CD4-positive, alpha-beta memory T cell (primary cell): ENCODE data around the gene TTC7B. TPM values are rescaled to one million over a fixed set of nuclear protein-coding genes. Genes with fewer than 3 reads are reported as not detected.
"Not testable (repeated sequence)": the region's sequence is repeated elsewhere in the genome, so short reads cannot be mapped to it uniquely, and the experiment has no call there.

ENCODE experiments used
- CTCF ChIA-PET: fragments of 350-600 bp; sonication (Branson Sonifier 250); formaldehyde crosslinking; loops from one replicate; lab custom pipeline; 2021; ENCODE audit warnings: inconsistent platforms; ENCODE audit not compliant: partially characterized antibody; lab: Charles Lee
- POLR2A ChIA-PET: fragments of 350-600 bp; sonication (Branson Sonifier 250); formaldehyde crosslinking; loops from one replicate; lab custom pipeline; 2021; ENCODE audit not compliant: partially characterized antibody; lab: Charles Lee
- DNase-seq, 5 donors: peaks; one replicate each; pipeline versions ENCODE4 v3.0.0 to v3.0.0-alpha.2; 2020 to 2022; ENCODE audit warnings: mixed read lengths in 1 of 5
- H3K27ac ChIP-seq: one replicate; pipeline ENCODE4 v1.7.0; 2013; ENCODE audit warnings: low read depth, low read length
- H3K27me3 ChIP-seq: 2 replicates; pipeline ENCODE4 v1.7.0; 2013; ENCODE audit warnings: mild to moderate bottlenecking, low read length, moderate library complexity; ENCODE audit not compliant: insufficient read depth
- H3K36me3 ChIP-seq: 2 replicates; pipeline ENCODE4 v1.7.0; 2013; ENCODE audit warnings: mild to moderate bottlenecking, low read length, moderate library complexity; ENCODE audit not compliant: insufficient read depth
- H3K4me1 ChIP-seq: 2 replicates; pipeline ENCODE4 v1.7.0; 2013; ENCODE audit warnings: mild to moderate bottlenecking, low read length, moderate library complexity; ENCODE audit not compliant: insufficient read depth
- H3K4me3 ChIP-seq, 2 donors: one replicate each; pipeline ENCODE4 v1.7.0; 2013; ENCODE audit warnings: low read length in 2 of 2, mild to moderate bottlenecking in 1 of 2
- H3K9me3 ChIP-seq, 2 donors: one replicate each; pipeline ENCODE4 v1.7.0; 2013; ENCODE audit warnings: low read length in 2 of 2, control low read depth in 1 of 2; ENCODE audit not compliant: control insufficient read depth in 1 of 2
- H3K27ac Mint-ChIP-seq, 7 donors: one replicate each; pipeline ENCODE4 v1.8.0; 2020 to 2021; ENCODE audit warnings: mixed read lengths in 7 of 7, mild to moderate bottlenecking in 6 of 7, inconsistent platforms in 3 of 7, moderate library complexity in 3 of 7
- H3K27me3 Mint-ChIP-seq, 2 donors: one replicate each; pipeline ENCODE4 v1.8.0; 2020 to 2021; ENCODE audit warnings: mixed read lengths in 2 of 2
- H3K36me3 Mint-ChIP-seq, 2 donors: one replicate each; pipeline ENCODE4 v1.8.0; 2020 to 2021; ENCODE audit warnings: mixed read lengths in 2 of 2, inconsistent platforms in 1 of 2, mild to moderate bottlenecking in 1 of 2
- H3K4me1 Mint-ChIP-seq, 4 donors: one replicate each; pipeline ENCODE4 v1.8.0; 2020 to 2021; ENCODE audit warnings: mixed read lengths in 4 of 4, mild to moderate bottlenecking in 1 of 4
- H3K4me3 Mint-ChIP-seq, 8 donors: one replicate each; pipeline ENCODE4 v1.8.0; 2020 to 2021; ENCODE audit warnings: mixed read lengths in 8 of 8, mild to moderate bottlenecking in 7 of 8, moderate library complexity in 6 of 8, inconsistent platforms in 3 of 8
- H3K9me3 Mint-ChIP-seq, 8 donors: one replicate each; pipeline ENCODE4 v1.8.0; 2020 to 2021; ENCODE audit warnings: mixed read lengths in 8 of 8, mild to moderate bottlenecking in 5 of 8, inconsistent platforms in 3 of 8, moderate library complexity in 1 of 8
- intact Hi-C: fragments of 100-400 bp; cut with micrococcal nuclease; formaldehyde crosslinking; loops from one replicate; pipeline ENCODE4 v1.15.1; 2023
- polyA plus RNA-seq, 2 donors: library from polyadenylated mRNA; unstranded; fragments of 300-500 nt; fragmentation: Illumina TruSeq; gene quantifications; one replicate each; pipeline ENCODE4 v1.2.3, GENCODE V29; 2021
- total RNA-seq, 2 experiments: library from RNA; stranded (reverse); gene quantifications; one replicate each; pipeline ENCODE4 v1.2.3, GENCODE V29; 2021

Gene TTC7B
- total and polyA plus RNA-seq, 4 experiments from 2014 or later, result 0.30 to 1.9 (median 1.5) TPM; not detected in 1

- no peak overlapping the region for H3K27ac ChIP-seq
- ChIA-PET CTCF (interaction anchor here (1.1 kb wide), 1 partner anchor 71 kb away, joined by 3 read pairs; no protein-coding TSS in a partner anchor), POLR2A (no interaction called here)
- no peak overlapping the region for H3K4me3 Mint-ChIP-seq
- intact Hi-C loops, result no loop called here
- H3K36me3 ChIP-seq, result no peaks in the 10 kb centered on the region
- no peaks in the 10 kb centered on the region for H3K9me3 Mint-ChIP-seq
- H3K9me3 ChIP-seq, result no peaks in the 10 kb centered on the region
- H3K27ac Mint-ChIP-seq, result no peak overlapping the region
- H3K36me3 Mint-ChIP-seq, result no peaks in the 10 kb centered on the region
- H3K27me3 ChIP-seq, result no peaks in the 10 kb centered on the region
- peaks cover 11 to 46% (median 24%) of the 10 kb centered on the region in 4 donors for H3K4me1 Mint-ChIP-seq
- no peak overlapping the region for H3K4me3 ChIP-seq
- DNase-seq, result no peak
- peaks cover 23% of the 10 kb centered on the region for H3K4me1 ChIP-seq
- peaks cover 0 to 2% of the 10 kb centered on the region in 2 donors for H3K27me3 Mint-ChIP-seq
Observed at GRCh38 chr14:90830931-90831701, 14.9 kb upstream of the TTC7B start.

GRCh38 chr14:90829677-90830076 lies 13.4 kb upstream of the TTC7B start:
- H3K36me3 ChIP-seq, result no peaks in the 10 kb centered on the region
- Mint-ChIP-seq H3K4me3 (peak overlapping the region in 2 of 8 donors; percentile 25 to 50), H3K4me1 (peaks cover 8 to 32% (median 18%) of the 10 kb centered on the region in 4 donors), H3K36me3 (no peaks in the 10 kb centered on the region), H3K27ac (peak overlapping the region in 4 of 7 donors; percentile 12 to 95 (median 76)), H3K9me3 (peaks cover 0 to 5% (median 0%) of the 10 kb centered on the region in 8 donors), H3K27me3 (no peaks in the 10 kb centered on the region)
- POLR2A ChIA-PET, result no interaction called here
- no peak for DNase-seq
- no peaks in the 10 kb centered on the region for H3K27me3 ChIP-seq
- H3K9me3 ChIP-seq, result no peaks in the 10 kb centered on the region
- peaks cover 20% of the 10 kb centered on the region for H3K4me1 ChIP-seq
- H3K27ac ChIP-seq, result no peak overlapping the region
- intact Hi-C loops, result loop anchor here (5.0 kb wide), 1 partner anchor 1213 kb away; the partner anchor contains the start of gene TRIP11
- CTCF ChIA-PET, result no interaction called here
- no peak overlapping the region for H3K4me3 ChIP-seq

- no peaks in the 10 kb centered on the region for H3K27me3 ChIP-seq
- peaks cover 0 to 4% of the 10 kb centered on the region in 2 donors for H3K9me3 ChIP-seq
- H3K27ac ChIP-seq, result peak overlapping the region; percentile 57
- no peaks in the 10 kb centered on the region for H3K27me3 Mint-ChIP-seq
- POLR2A ChIA-PET, result interaction anchor here (0.9 to 1.2 kb wide), 5 partner anchors 12 to 573 kb away, joined by 3 to 5 read pairs (median 3); partner anchors contain the start of gene PSMC1
- DNase-seq, result peak in 3 of 5 donors; percentile 32 to 43 (median 39)
- peak overlapping the region; percentile 55 to 71 for H3K4me3 ChIP-seq
- H3K4me1 ChIP-seq, result peaks cover 20% of the 10 kb centered on the region
- no peaks in the 10 kb centered on the region for H3K36me3 ChIP-seq
- peaks cover 8 to 31% (median 18%) of the 10 kb centered on the region in 4 donors for H3K4me1 Mint-ChIP-seq
- H3K27ac Mint-ChIP-seq, result peak overlapping the region; percentile 82 to 96 (median 94)
- CTCF ChIA-PET, result interaction anchor here (0.6 kb wide), 1 partner anchor 1941 kb away, joined by 3 read pairs; no protein-coding TSS in a partner anchor
- intact Hi-C loops, result loop anchor here (1.0 to 5.0 kb wide), 3 partner anchors 71 to 1213 kb away; partner anchors contain the start of gene TRIP11
- H3K36me3 Mint-ChIP-seq, result peaks cover 0 to 4% of the 10 kb centered on the region in 2 donors
- H3K9me3 Mint-ChIP-seq, result peaks cover 0 to 9% (median 6%) of the 10 kb centered on the region in 8 donors
- H3K4me3 Mint-ChIP-seq, result peak overlapping the region; percentile 79 to 92 (median 84)
Observed at GRCh38 chr14:90828642-90829487, 12.6 kb upstream of the TTC7B start.

GRCh38 chr14:90827919-90828610 lies 11.8 kb upstream of the TTC7B start:
- ChIA-PET CTCF (no interaction called here), POLR2A (interaction anchor here (0.9 to 1.2 kb wide), 5 partner anchors 12 to 572 kb away, joined by 3 to 5 read pairs (median 3); partner anchors contain the start of gene PSMC1)
- Mint-ChIP-seq H3K36me3 (peaks cover 0 to 5% of the 10 kb centered on the region in 2 donors), H3K27me3 (no peaks in the 10 kb centered on the region), H3K9me3 (peaks cover 0 to 14% (median 12%) of the 10 kb centered on the region in 8 donors), H3K4me1 (peaks cover 8 to 28% (median 18%) of the 10 kb centered on the region in 4 donors), H3K4me3 (peak overlapping the region; percentile 79 to 92 (median 84)), H3K27ac (peak overlapping the region; percentile 82 to 96 (median 94))
- Histone ChIP-seq H3K27ac (peak overlapping the region; percentile 57), H3K4me1 (peaks cover 20% of the 10 kb centered on the region), H3K9me3 (peaks cover 0 to 5% of the 10 kb centered on the region in 2 donors), H3K4me3 (peak overlapping the region; percentile 55 to 71), H3K27me3 (no peaks in the 10 kb centered on the region), H3K36me3 (no peaks in the 10 kb centered on the region)
- intact Hi-C loops, result loop anchor here (1.0 to 5.0 kb wide), 3 partner anchors 70 to 1214 kb away; partner anchors contain the start of gene TRIP11
- peak; percentile 86 to 91 (median 88) for DNase-seq

GRCh38 chr14:90823542-90823941 lies 7.3 kb upstream of the TTC7B start:
- H3K36me3 Mint-ChIP-seq, DNase-seq, H3K27ac Mint-ChIP-seq, H3K36me3 ChIP-seq, H3K4me3 Mint-ChIP-seq, H3K4me3 ChIP-seq, H3K27me3 ChIP-seq, H3K27ac ChIP-seq, intact Hi-C loops, H3K27me3 Mint-ChIP-seq, POLR2A ChIA-PET, H3K9me3 ChIP-seq: not testable (repeated sequence)
- Mint-ChIP-seq H3K4me1 (peaks cover 11 to 30% (median 22%) of the 10 kb centered on the region in 4 donors), H3K9me3 (peaks cover 0 to 17% (median 12%) of the 10 kb centered on the region in 8 donors)
- CTCF ChIA-PET, result interaction anchor here (0.6 kb wide), 1 partner anchor 1088 kb away, joined by 3 read pairs; no protein-coding TSS in a partner anchor
- H3K4me1 ChIP-seq, result peaks cover 22% of the 10 kb centered on the region

GRCh38 chr14:90820958-90821357 lies 4.7 kb upstream of the TTC7B start:
- peaks cover 0 to 5% of the 10 kb centered on the region in 2 donors for H3K36me3 Mint-ChIP-seq

More at GRCh38 chr14:90820958-90821357, 4.7 kb upstream of the TTC7B start:
- H3K27me3 ChIP-seq, result no peaks in the 10 kb centered on the region
- H3K4me3 ChIP-seq, result no peak overlapping the region
- intact Hi-C loops, result no loop called here
- DNase-seq, result peak; percentile 52 to 82 (median 60)
- H3K9me3 ChIP-seq, result peaks cover 0 to 5% of the 10 kb centered on the region in 2 donors
- H3K9me3 Mint-ChIP-seq, result peaks cover 0 to 17% (median 12%) of the 10 kb centered on the region in 8 donors
- POLR2A ChIA-PET, result interaction anchor here (1.0 to 1.3 kb wide), 2 partner anchors 15 to 63 kb away, joined by 3 to 4 read pairs; no protein-coding TSS in a partner anchor
- H3K4me1 ChIP-seq, result peaks cover 14% of the 10 kb centered on the region
- CTCF ChIA-PET, result interaction anchor here (0.6 to 1.6 kb wide), 2 partner anchors 31 to 63 kb away, joined by 3 to 4 read pairs; no protein-coding TSS in a partner anchor
- H3K36me3 ChIP-seq, result no peaks in the 10 kb centered on the region
- H3K4me3 Mint-ChIP-seq, result peak overlapping the region in 2 of 8 donors; percentile 22 to 64
- peak overlapping the region in 6 of 7 donors; percentile 19 to 83 (median 68) for H3K27ac Mint-ChIP-seq
- no peak overlapping the region for H3K27ac ChIP-seq
- peaks cover 0 to 1% of the 10 kb centered on the region in 2 donors for H3K27me3 Mint-ChIP-seq
- H3K4me1 Mint-ChIP-seq, result peaks cover 9 to 19% (median 15%) of the 10 kb centered on the region in 4 donors
